NCI-H460 (cell line): ENCODE data around the gene ERMN. TPM values are rescaled to one million over a fixed set of nuclear protein-coding genes. Genes with fewer than 3 reads are reported as not detected.
"Not testable (repeated sequence)": the region's sequence is repeated elsewhere in the genome, so short reads cannot be mapped to it uniquely, and the experiment has no call there.

Experiments
- DNase-seq: peaks from one replicate; pipeline ENCODE4 v3.0.0-alpha.2; 2016; ENCODE audit warnings: low read depth; ENCODE audit errors: extremely low read depth
- total RNA-seq: library from RNA; depleted of rRNA; stranded (reverse); fragments of >200 nt; shearing (Covaris generic); gene quantifications from 2 replicates; pipeline ENCODE4 v1.2.3, GENCODE V29; 2014; rRNA removed

The ERMN gene
- total RNA-seq, 1 experiment from 2014 or later, result not detected

- DNase-seq, result no peak
These were observed 24.3 kb downstream of the ERMN start for GRCh38 chr2:157301307-157301706.

DNA sequence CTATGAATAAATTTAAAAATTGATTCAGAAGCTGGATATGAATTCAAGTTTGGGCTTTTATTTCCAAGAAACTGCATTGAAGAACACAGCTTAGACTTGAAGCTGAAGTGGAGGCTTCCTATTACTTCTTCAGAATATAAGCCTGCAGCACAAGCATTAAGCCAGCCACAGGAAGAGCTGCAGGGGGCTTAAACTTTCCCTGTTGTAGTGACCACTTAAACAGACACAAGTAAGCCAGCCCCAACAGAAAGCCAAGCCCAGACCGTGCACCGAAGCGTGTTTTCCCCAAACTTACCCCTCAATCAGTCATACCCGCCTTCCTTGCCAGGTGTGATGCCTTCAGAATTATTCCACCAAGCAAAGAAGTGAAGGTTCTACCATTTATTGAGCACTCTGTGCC is 28.7 kb downstream of the ERMN start:
- DNase-seq, result no peak

- no peak for DNase-seq
These were observed 29.1 kb downstream of the ERMN start for GRCh38 chr2:157296490-157296889.

GRCh38 chr2:157292853-157293252 is 32.8 kb downstream of the ERMN start:
- no peak for DNase-seq

GRCh38 chr2:157291018-157291417 is 34.6 kb downstream of the ERMN start:
- peak; percentile 12 for DNase-seq

DNA sequence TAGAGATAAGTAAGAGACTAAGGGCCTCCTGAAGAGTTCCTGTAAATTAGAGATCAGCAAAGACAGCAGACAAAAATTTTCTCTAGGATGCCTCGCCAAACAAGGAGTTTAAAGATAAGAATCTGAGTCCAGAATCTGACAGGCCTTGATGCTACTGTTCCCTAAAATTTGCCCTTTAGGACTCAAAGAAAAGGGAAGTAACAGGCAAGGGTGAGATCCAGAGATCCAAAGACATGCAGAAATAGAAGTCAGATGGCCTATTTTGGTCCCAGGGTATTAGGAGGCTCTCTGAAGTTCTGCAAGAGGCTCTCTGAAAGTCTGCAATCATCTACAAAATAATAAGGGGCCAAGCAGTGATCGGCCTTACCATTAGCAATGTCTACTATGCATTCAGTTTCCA is 35.1 kb downstream of the ERMN start:
- no peak for DNase-seq

DNA sequence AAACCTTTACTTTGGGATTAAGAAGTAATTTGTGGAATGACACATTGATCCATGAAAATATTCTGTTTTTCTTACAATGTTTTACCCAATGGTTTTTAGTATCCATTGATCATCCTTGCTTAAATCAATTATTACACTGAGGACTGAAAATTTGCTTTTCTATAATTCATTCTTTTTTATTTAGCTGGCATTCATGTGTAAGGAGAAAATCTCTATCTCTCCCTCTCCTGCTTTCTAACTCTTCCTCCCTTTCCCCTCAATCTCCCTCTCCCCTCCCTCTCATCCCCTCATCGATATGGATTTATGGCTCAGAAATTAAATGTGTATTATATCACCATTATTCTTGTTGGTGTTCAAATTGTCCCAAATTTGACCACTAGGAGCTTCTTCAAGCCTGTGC is 38.5 kb downstream of the ERMN start:
- DNase-seq, result no peak

DNA sequence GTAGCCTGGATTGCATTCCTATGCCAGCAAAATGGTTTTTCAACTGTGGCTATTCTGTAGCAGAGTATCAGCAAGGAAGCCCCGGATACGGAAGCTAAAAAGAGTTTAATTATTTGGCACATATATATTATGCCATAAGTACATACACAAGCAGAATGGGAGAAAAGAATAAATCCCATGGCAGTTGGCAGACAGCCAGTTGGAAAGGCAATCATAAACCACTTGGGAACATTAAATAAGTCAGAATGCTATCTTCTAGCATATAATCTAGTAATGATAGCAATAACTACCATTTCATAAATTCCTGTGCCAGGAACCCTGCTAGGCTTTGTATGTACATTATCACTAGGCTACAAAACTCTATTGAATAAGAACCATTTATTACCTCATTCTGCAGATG is 42.2 kb downstream of the ERMN start:
- DNase-seq, result no peak

DNA sequence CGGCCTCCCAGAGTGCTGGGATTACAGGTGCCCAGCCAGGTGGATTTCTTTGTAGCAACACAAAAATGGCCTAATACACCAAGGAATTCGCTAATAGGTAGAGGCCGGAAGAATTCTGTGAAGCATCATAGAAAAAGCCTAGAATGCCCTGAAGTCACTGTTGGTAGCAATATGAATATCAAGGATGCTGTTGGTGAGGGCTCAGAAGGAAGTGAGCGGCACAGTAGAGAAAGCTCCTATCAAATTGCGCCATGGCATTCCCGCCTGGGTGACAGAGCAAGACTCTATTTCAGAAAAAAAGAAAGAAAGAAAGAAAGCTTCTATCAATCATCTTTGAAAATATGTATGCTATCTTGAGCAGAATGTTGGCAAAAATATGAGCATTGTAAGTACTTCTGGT is 44.3 kb downstream of the ERMN start:
- no peak for DNase-seq

DNA sequence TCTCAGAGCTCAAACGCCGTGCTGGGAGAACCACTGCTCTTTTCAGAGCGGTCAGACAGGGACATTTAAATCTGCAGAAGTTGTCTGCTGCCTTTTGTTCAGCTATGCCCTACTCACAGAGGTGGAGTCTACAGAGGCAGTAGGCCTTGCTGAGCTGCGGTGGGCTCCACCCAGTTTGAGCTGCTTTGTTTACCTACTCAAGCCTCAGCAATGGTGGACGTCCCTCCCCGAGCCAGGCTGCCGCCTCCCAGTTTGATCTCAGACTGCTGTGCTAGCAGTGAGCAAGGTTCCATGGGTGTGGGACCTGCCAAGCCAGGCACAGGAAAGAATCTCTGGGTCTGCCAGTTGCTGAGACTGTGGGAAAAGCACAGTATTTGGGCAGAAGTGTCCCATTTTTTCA is 46.3 kb downstream of the ERMN start:
- not testable (repeated sequence) for DNase-seq

- DNase-seq, result no peak
These were observed 53.9 kb downstream of the ERMN start for GRCh38 chr2:157271590-157272203.

DNA sequence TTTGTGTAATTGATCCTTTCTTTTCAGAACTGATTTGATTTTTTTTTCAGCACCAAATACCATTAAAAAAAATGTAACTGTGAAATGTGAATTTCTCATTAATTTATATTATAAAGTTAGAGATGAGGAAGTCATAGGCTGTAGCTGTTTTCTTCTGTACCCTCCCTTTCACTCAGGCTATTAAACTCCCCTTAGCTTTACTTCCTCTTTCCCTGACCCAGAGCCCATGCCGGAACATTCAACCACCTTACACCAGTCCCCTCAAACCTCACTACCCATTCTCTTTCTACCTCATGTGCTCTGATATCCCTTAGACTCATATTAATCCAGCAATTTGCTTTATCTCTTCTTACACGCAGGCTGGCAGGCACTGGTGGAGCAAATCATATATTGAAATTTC is 55.7 kb downstream of the ERMN start:
- DNase-seq, result no peak

GRCh38 chr2:157269060-157269459 is 56.6 kb downstream of the ERMN start:
- no peak for DNase-seq

Other genes with a start within 250 kb of the ERMN start
- 2.2 and 3.0 TPM in 2 replicates for gene GALNT5, start 68.1 kb downstream of the ERMN start, total RNA-seq
- gene CYTIP, start 118.3 kb upstream of the ERMN start, total RNA-seq, result 1.3 and 1.9 TPM in 2 replicates